Mucosa of stomach (tissue), 1 donor: ENCODE measurements around the gene DEGS2.
"Not testable (repeated sequence)": the region's sequence is repeated elsewhere in the genome, so short reads cannot be mapped to it uniquely, and the experiment has no call there.

Source experiments
- H3K27me3 ChIP-seq: one replicate; pipeline ENCODE4 v1.7.0; 2013; ENCODE audit warnings: mild to moderate bottlenecking, low read length; ENCODE audit not compliant: control insufficient read depth, insufficient read depth
- H3K36me3 ChIP-seq: one replicate; pipeline ENCODE4 v1.7.0; 2013; ENCODE audit warnings: low read length; ENCODE audit not compliant: control insufficient read depth, insufficient read depth
- H3K4me1 ChIP-seq: one replicate; pipeline ENCODE4 v1.7.0; 2013; ENCODE audit warnings: mild to moderate bottlenecking, low read length; ENCODE audit not compliant: control insufficient read depth, insufficient read depth
- H3K4me3 ChIP-seq: one replicate; pipeline ENCODE4 v1.7.0; 2013; ENCODE audit warnings: low read length
- H3K9ac ChIP-seq: one replicate; pipeline ENCODE4 v1.7.0; 2013; ENCODE audit warnings: mild to moderate bottlenecking, low read length, moderate library complexity
- H3K9me3 ChIP-seq: one replicate; pipeline ENCODE4 v1.7.0; 2013; ENCODE audit warnings: mild to moderate bottlenecking, low read length, moderate library complexity; ENCODE audit not compliant: control insufficient read depth
- donor health status: Pancreatic carcinoma.

The DEGS2 gene

GRCh38 chr14:100192672-100193416 is 33.4 kb upstream of the DEGS2 start:
- Histone ChIP-seq H3K4me3 (no peak overlapping the region), H3K27me3 (no peaks in the 10 kb centered on the region), H3K9me3 (no peaks in the 10 kb centered on the region), H3K36me3 (no peaks in the 10 kb centered on the region), H3K9ac (peak overlapping the region; percentile 88), H3K4me1 (peaks cover 31% of the 10 kb centered on the region)

GRCh38 chr14:100192250-100192671 is 32.8 kb upstream of the DEGS2 start:
- H3K9ac ChIP-seq, result peak overlapping the region; percentile 88
- no peak overlapping the region for H3K4me3 ChIP-seq
- H3K36me3 ChIP-seq, result no peaks in the 10 kb centered on the region
- H3K27me3 ChIP-seq, result no peaks in the 10 kb centered on the region
- no peaks in the 10 kb centered on the region for H3K9me3 ChIP-seq
- peaks cover 37% of the 10 kb centered on the region for H3K4me1 ChIP-seq

- peaks cover 42% of the 10 kb centered on the region for H3K4me1 ChIP-seq
- no peaks in the 10 kb centered on the region for H3K27me3 ChIP-seq
- H3K4me3 ChIP-seq, result no peak overlapping the region
- no peaks in the 10 kb centered on the region for H3K36me3 ChIP-seq
- H3K9me3 ChIP-seq, result no peaks in the 10 kb centered on the region
- peak overlapping the region; percentile 88 for H3K9ac ChIP-seq
These were observed 32.3 kb upstream of the DEGS2 start for GRCh38 chr14:100191584-100192249.

- Histone ChIP-seq H3K27me3 (no peaks in the 10 kb centered on the region), H3K36me3 (no peaks in the 10 kb centered on the region), H3K4me3 (no peak overlapping the region), H3K9ac (no peak overlapping the region), H3K9me3 (no peaks in the 10 kb centered on the region), H3K4me1 (peaks cover 42% of the 10 kb centered on the region)
These were observed 30.7 kb upstream of the DEGS2 start for GRCh38 chr14:100190126-100190525.

GRCh38 chr14:100188392-100189030 is 29.1 kb upstream of the DEGS2 start:
- H3K4me1 ChIP-seq, result peaks cover 40% of the 10 kb centered on the region
- no peaks in the 10 kb centered on the region for H3K27me3 ChIP-seq
- H3K9ac ChIP-seq, result no peak overlapping the region
- no peaks in the 10 kb centered on the region for H3K36me3 ChIP-seq
- no peak overlapping the region for H3K4me3 ChIP-seq
- H3K9me3 ChIP-seq, result no peaks in the 10 kb centered on the region

GRCh38 chr14:100187247-100187833 is 27.9 kb upstream of the DEGS2 start:
- Histone ChIP-seq H3K36me3 (no peaks in the 10 kb centered on the region), H3K4me1 (peaks cover 32% of the 10 kb centered on the region), H3K9ac (peak overlapping the region; percentile 15), H3K9me3 (no peaks in the 10 kb centered on the region), H3K4me3 (no peak overlapping the region), H3K27me3 (no peaks in the 10 kb centered on the region)

GRCh38 chr14:100181876-100182551 is 22.6 kb upstream of the DEGS2 start:
- H3K9me3 ChIP-seq, H3K27me3 ChIP-seq, H3K4me1 ChIP-seq, H3K9ac ChIP-seq, H3K36me3 ChIP-seq, H3K4me3 ChIP-seq: not testable (repeated sequence)

GRCh38 chr14:100180671-100181070 is 21.2 kb upstream of the DEGS2 start:
- not testable (repeated sequence) for H3K27me3 ChIP-seq, H3K4me1 ChIP-seq, H3K36me3 ChIP-seq, H3K4me3 ChIP-seq, H3K9ac ChIP-seq, H3K9me3 ChIP-seq

GRCh38 chr14:100178691-100179090 is 19.2 kb upstream of the DEGS2 start:
- H3K9ac ChIP-seq, result no peak overlapping the region
- H3K4me1 ChIP-seq, result no peaks in the 10 kb centered on the region
- H3K9me3 ChIP-seq, result no peaks in the 10 kb centered on the region
- H3K36me3 ChIP-seq, result no peaks in the 10 kb centered on the region
- no peak overlapping the region for H3K4me3 ChIP-seq
- no peaks in the 10 kb centered on the region for H3K27me3 ChIP-seq

- Histone ChIP-seq H3K4me1 (no peaks in the 10 kb centered on the region), H3K9ac (no peak overlapping the region), H3K27me3 (no peaks in the 10 kb centered on the region), H3K9me3 (no peaks in the 10 kb centered on the region), H3K36me3 (no peaks in the 10 kb centered on the region), H3K4me3 (no peak overlapping the region)
These were observed 17.4 kb upstream of the DEGS2 start for GRCh38 chr14:100176811-100177327.

- no peak overlapping the region for H3K9ac ChIP-seq
- no peaks in the 10 kb centered on the region for H3K4me1 ChIP-seq
- no peaks in the 10 kb centered on the region for H3K9me3 ChIP-seq
- H3K4me3 ChIP-seq, result no peak overlapping the region
- no peaks in the 10 kb centered on the region for H3K36me3 ChIP-seq
- no peaks in the 10 kb centered on the region for H3K27me3 ChIP-seq
These were observed 13.9 kb upstream of the DEGS2 start for GRCh38 chr14:100173353-100173752.
